ENCODE measurements around the gene STAT5B. TPM values are rescaled to one million over a fixed set of nuclear protein-coding genes. Genes with fewer than 3 reads are reported as not detected.
"Not testable (repeated sequence)": the region's sequence is repeated elsewhere in the genome, so short reads cannot be mapped to it uniquely, and the experiment has no call there.

The STAT5B gene
- total RNA-seq (2014; rRNA removed; shearing (Covaris generic)): 16.9 and 28.2 TPM in 2 replicates

- peak; percentile 57 for DNase-seq (ENCODE audit: low read depth)
These were observed at the start of gene STAT5B for GRCh38 chr17:42276359-42276608. STAT5B (minus strand) TSS chr17:42276391; CDS start chr17:42232127, 44,264 bp downstream.

- DNase-seq (ENCODE audit: low read depth): peak; percentile 98
These were observed 48.8 kb upstream of the STAT5B start for GRCh38 chr17:42325026-42325425.

GRCh38 chr17:42323268-42323773, 47.1 kb upstream of the STAT5B start:
- no peak for DNase-seq (ENCODE audit: low read depth)

- peak; percentile 90 for DNase-seq (ENCODE audit: low read depth)
These were observed 46.4 kb upstream of the STAT5B start for GRCh38 chr17:42322382-42323267.

DNA sequence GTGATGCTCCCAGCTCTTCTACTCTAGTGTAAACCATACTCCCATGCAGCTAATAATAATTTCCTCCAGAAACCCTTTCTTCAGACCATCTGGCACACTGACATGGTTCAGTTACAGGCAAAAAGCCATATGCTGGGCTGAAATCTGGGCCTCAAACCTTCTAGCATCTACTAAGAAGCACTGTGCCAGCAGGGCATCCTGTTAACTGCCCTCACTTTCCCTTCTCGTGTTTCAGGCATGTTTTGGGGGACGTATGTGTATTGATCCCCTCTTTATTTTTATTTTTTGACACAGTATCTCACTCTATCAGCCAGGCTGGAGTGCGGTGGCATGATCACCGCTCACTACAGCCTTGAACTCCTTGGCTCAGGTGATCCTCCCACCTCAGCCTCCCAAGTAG, 45.4 kb upstream of the STAT5B start:
- DNase-seq (ENCODE audit: low read depth): no peak

DNA sequence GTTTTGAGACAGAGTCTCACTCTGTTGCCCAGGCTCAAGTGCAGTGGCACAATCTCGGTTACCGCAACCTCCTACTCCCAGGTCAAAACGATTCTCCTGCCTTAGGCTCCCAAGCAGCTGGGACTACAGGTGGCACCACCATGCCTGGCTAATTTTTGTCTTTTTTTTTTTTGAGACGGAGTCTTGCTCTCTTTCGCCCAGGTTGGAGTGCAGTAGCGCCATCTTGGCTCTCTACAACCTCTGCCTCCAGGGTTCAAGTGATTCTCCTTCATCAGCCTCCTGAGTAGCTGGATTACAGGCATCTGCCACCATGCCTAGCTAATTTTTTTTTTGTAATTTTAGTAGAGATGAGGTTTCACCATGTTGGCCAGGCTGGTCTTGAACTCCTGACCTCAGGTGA, 41.8 kb upstream of the STAT5B start:
- not testable (repeated sequence) for DNase-seq (ENCODE audit: low read depth)

GRCh38 chr17:42317266-42317845, 41.2 kb upstream of the STAT5B start:
- DNase-seq (ENCODE audit: low read depth): no peak

- DNase-seq (ENCODE audit: low read depth): no peak
These were observed 40.6 kb upstream of the STAT5B start for GRCh38 chr17:42316755-42317154.

DNA sequence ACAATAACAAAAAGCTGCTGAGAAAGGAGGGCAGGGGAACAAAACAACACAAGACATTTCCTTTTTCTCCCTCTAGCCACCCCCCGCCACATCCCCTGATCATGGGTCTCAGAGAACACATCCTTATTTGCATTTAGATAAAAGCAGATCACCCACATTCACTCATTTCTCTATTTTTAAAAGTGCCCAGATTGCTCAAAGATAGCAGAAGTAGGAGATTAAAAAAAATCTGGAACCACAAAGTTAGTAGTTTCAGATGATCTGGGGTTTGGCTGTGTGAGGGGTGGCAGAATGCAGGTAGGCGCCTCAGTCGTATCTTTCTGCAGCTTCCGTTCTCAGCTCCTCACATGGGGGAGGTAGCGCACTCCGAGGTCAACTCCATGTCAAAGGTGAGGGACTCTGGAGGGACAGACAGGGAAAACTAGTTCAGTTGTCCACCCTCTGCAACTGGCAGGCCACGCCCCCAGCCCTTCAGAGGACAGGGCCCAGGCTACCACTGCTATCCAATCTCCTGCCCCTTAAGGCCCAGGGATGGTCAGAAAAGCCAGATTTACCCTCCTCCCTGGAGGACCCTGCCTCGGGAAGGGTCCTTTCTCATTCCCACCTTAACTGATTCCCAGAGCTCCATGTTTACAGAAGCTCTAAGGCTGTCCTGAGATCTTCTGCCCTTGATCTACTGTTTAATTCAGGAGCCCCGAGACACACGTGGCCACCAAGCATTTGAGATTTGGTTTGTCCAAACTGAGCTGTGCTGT, 39.4 kb upstream of the STAT5B start:
- DNase-seq (ENCODE audit: low read depth): no peak

DNA sequence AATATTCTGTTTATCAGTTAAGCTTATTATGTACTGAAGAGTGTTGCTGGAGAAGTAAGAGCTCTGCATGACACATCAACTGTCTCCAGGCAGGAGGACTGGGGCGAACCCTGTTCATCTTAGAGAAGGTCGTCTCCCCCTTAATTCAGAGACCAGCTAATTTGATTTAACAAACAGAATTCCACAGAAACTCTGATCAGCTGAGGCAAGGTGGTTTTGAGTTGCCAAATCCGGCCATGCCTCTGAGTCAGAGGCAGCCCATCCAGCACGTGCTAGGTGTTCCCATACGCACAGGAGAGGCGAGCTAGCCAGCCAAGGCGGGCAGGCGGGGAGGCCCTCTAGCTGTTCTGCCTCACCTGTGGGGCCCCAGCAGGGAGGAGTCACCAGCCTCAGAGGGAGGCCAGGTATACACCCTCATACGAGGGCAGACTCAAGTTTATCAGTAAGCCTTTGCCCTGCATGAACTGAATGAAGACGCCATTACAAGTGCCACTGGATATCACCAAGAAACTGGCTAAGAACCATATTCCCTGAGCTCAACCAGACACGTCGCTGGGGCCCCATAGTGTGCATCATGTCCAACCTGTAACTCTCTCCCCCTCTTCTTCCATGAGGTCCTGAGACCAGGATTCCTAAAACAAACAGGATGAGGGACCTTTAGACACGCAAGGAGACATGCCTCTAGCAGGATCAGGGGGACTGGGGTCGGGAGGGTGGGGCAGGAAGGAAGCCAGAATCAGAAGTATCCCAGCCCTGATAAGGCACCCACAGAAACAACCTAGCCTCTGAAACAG, 37.8 kb upstream of the STAT5B start:
- no peak for DNase-seq (ENCODE audit: low read depth)

- no peak for DNase-seq (ENCODE audit: low read depth)
These were observed 37.2 kb upstream of the STAT5B start for GRCh38 chr17:42313389-42313772.

DNA sequence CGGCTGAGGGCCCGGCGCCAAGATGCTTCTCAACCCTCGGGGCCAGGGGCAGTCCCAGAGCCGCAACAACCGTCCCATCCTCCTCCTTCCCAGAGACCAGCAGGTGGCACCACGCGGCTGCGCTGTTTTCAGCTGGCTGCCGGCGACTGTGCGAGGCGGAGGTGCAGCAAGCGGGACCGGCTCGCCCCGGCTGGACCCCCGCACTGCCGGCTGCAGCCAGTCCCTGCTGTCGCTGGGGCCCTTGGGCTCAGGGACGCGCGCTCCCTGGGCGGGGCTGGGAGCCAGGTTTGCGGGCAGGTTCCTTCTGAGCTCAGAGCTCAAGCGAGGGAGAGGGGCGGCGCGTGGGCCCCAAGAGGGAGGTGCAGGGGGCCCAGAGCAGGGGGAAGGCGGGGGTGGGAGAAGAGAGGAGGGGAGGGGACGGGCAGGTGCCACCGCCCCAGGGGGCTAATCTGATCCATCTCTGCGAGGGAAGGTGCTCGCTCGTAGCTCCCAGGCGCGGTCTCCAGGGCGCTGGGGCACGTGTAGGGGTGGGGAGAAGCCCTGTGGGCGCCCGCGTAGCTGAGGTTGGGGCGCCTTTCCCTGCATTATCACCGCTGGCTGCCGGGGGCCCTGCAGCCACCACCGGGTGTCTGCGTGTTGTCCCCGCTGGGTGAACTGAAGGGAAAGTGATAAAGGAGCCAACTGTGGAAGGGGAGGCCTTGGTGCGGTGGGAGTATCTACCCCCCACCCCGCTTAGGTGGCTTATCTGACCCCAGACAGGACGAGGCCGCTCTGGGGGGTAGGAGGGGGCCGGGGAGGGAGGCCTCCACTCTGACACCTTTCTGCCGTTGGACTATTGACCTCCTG, 36.3 kb upstream of the STAT5B start:
- no peak for DNase-seq (ENCODE audit: low read depth)

DNA sequence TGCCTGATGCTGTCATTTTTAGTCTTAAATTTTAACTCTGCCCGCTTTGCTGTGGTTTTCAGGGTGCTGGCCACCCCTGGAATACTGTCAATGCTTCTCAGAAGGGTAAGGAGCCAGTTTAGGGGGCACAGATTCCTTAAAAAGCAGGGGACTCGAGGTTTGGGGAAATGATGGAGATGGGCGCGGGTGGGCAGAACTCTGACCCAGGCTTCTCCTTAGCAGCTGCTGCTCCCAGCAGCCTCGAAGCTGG, 35.8 kb upstream of the STAT5B start:
- no peak for DNase-seq (ENCODE audit: low read depth)

DNA sequence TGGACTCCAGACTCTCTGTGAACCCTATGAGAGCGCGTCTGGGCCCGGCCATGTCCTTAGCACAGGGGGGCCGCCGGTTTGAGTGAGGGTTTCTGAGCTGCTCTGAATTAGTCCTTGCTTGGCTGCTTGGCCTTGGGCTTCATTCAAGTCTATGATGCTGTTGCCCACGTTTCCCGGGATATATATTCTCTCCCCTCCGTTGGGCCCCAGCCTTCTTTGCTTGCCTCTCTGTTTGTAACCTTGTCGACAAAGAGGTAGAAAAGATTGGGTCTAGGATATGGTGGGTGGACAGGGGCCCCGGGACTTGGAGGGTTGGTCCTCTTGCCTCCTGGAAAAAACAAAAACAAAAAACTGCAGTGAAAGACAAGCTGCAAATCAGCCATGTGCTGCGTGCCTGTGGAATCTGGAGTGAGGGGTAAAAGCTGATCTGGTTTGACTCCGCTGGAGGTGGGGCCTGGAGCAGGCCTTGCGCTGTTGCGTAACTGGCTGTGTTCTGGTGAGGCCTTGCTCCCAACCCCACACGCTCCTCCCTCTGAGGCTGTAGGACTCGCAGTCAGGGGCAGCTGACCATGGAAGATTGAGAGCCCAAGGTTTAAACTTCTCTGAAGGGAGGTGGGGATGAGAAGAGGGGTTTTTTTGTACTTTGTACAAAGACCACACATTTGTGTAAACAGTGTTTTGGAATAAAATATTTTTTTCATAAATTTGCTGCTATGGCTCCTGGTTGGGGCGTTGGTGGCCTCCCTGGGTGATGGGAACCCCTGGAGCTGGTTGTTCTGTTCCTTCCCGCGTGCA, 35.2 kb upstream of the STAT5B start:
- DNase-seq (ENCODE audit: low read depth): no peak

DNA sequence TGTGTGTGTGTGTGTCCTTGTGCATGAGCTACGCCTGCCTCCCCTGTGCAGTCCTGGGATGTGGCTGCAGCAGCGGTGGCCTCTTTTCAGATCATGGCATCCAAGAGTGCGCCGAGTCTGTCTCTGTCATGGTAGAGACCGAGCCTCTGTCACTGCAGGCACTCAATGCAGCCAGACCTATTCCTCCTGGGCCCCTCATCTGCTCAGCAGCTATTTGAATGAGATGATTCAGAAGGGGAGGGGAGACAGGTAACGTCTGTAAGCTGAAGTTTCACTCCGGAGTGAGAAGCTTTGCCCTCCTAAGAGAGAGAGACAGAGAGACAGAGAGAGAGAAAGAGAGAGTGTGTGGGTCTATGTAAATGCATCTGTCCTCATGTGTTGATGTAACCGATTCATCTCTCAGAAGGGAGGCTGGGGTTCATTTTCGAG, 34.6 kb upstream of the STAT5B start:
- no peak for DNase-seq (ENCODE audit: low read depth)

- DNase-seq (ENCODE audit: low read depth): no peak
These were observed 34.0 kb upstream of the STAT5B start for GRCh38 chr17:42309986-42310786.

DNA sequence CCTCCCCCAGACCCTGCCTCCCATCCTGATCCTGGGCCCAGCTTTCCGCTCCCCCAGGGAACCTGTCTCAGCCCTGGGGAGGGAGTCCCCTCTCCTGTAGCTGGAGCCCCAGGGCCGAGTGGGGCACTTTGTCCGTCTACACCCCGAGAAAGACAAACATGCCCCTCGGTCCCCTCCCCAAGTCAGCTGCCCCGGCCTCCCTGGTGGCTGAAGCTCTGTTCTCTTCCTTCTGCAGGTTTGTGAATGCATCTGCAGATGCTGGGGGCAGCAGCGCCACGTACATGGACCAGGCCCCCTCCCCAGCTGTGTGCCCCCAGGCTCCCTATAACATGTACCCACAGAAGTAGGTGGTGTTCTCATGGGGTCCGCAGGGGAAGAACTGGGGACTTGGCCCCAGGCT, 33.0 kb upstream of the STAT5B start:
- no peak for DNase-seq (ENCODE audit: low read depth)

GRCh38 chr17:42308446-42308845, 32.3 kb upstream of the STAT5B start:
- no peak for DNase-seq (ENCODE audit: low read depth)

DNA sequence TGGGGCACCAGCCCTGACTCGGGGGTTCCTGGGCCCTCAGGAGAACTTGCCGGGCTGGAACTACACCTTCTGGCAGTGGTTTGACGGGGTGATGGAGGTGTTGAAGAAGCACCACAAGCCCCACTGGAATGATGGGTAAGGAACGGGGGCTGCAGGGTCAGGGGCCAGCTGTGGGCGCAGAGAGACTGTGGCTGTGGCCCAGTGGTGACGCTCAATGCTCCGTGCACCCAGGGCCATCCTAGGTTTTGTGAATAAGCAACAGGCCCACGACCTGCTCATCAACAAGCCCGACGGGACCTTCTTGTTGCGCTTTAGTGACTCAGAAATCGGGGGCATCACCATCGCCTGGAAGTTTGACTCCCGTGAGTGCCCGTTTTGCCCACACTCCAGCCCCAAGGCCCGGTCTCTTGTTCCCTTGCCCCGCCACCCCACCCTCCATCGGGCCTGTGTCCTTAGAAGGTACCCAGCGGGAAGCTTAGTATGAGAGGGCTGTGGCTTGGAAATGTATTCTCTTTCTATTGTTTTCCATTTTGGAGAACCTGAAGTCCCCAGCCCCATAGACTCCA, 31.3 kb upstream of the STAT5B start:
- no peak for DNase-seq (ENCODE audit: low read depth)

Data from M059J (cell line).